ENCODE results near the gene CCNF. TPM values are rescaled to one million over a fixed set of nuclear protein-coding genes. Genes with fewer than 3 reads are reported as not detected.

Gene CCNF
- total RNA-seq, 1 donor: 26.8 TPM

DNA sequence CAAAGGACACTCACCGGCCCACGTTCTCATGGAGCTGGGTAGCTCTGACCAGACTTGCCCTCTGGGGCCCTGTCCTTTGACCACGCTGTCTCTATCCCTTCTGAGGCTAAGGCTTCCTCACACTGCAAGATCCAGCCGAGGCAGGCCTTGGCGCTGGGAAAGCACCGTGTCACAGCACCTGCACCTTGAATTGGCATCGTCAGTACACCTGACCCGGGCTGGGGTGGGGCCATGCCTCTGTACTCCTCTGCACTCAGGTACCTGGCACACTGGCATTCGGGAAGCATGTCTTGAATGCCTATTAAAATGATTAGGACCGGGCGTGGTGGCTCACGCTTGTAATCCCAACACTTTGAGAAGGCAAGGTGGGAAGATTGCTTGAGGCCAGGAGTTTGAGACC, 51.7 kb downstream of the CCNF start:
- H3K4me3 ChIP-seq (ENCODE audit: low read depth, low read length): no peak overlapping the region
- DNase-seq (ENCODE audit: low read depth): no peak
- TF ChIP-seq, protein P1, sequence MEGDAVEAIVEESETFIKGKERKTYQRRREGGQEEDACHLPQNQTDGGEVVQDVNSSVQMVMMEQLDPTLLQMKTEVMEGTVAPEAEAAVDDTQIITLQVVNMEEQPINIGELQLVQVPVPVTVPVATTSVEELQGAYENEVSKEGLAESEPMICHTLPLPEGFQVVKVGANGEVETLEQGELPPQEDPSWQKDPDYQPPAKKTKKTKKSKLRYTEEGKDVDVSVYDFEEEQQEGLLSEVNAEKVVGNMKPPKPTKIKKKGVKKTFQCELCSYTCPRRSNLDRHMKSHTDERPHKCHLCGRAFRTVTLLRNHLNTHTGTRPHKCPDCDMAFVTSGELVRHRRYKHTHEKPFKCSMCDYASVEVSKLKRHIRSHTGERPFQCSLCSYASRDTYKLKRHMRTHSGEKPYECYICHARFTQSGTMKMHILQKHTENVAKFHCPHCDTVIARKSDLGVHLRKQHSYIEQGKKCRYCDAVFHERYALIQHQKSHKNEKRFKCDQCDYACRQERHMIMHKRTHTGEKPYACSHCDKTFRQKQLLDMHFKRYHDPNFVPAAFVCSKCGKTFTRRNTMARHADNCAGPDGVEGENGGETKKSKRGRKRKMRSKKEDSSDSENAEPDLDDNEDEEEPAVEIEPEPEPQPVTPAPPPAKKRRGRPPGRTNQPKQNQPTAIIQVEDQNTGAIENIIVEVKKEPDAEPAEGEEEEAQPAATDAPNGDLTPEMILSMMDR (IDR thresholded peaks at IDR 0.05; ENCODE audit: insufficient read depth, low read depth, low read length): no peak

DNA sequence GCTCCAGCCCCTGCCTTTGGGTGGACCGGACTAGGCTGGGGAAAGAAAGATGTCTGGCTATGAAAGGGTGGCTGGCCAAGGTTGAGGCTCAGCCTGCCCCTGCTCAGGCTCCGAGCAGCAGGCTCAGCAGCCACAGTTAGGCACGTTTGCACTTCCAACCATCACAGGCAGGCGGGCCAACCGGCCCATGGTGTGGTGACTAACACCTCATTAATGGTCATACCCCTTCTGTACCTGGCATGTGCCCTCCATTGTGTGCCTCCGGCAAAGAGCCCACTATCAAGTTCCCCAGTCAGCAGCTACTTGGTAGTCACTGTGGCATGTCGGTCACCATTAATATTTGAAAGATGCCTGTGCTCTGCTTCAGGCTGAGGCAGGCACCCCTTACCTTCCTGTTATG, 52.4 kb downstream of the CCNF start:
- TF ChIP-seq, protein P1 (IDR thresholded peaks at IDR 0.05; ENCODE audit: insufficient read depth, low read depth, low read length): no peak
- DNase-seq (ENCODE audit: low read depth): no peak

DNA sequence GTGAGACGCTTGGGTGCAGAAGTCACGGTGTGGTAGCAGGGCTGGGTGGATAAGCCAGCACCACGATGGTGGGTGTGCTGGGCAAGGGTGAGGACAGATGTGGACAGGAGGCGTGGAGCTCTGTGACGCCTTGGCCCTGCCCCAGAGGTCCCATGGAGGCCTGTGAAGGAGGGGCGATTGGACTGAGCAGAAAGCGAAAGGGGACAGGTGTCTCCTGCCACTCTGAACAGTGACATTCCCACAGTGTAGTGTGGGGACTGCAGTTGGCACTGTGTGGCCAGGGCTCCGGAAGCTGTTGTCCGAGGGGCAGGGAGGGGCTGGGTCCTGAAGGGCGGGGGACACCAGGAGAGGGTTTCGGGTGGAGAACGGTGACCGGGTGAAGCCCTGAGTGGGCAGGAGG, 53.0 kb downstream of the CCNF start:
- TF ChIP-seq, protein P1 (IDR thresholded peaks at IDR 0.05; ENCODE audit: insufficient read depth, low read depth, low read length): no peak
- no peak for DNase-seq (ENCODE audit: low read depth)
- H3K4me3 ChIP-seq (ENCODE audit: low read depth, low read length): peak overlapping the region; percentile 1

More for the DNA sequence above, 52.4 kb downstream of the CCNF start:
- H3K4me3 ChIP-seq (ENCODE audit: low read depth, low read length): no peak overlapping the region

DNA sequence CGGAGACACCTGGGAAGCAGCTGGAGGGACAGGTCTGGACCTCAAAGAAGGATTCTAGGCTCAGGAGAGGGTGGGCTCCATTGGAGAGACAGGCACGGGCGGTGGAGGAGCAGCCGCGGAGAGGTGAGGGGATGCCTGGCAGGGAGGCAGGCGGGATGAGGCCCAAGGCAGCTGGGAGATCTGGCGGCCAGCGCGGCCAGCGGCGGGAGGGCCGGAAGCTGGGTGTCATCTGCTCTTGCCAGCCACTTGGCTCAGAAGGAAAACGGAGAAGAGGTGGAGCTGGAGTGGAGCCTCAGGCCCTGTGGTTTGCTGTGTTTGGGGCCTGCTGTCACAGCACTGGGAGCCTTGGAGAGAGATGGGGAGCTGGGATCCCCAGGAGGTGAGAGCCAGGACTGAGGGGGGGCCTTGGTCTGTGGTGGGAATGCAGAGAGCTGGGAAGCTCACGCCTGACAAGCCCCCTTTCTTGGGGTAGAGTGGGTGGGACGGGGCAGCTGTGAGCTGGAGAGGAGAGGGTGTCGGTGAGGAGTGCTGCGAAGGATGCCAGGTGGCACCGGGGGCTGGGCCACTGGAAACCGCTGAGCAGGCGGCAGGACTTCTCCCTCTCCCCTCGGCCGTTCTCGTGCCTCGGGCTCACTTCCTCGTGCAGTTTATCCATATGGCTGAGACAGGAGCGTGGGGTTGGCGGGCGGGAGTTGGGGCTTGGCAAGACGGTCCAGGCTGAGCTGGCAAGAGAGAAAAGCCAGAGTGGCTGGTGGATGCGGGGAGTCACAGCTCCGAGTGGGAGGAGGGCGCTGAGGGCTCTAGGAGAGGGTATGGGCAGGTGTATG, 53.7 kb downstream of the CCNF start:
- H3K4me3 ChIP-seq (ENCODE audit: low read depth, low read length): peak overlapping the region; percentile 46
- DNase-seq (ENCODE audit: low read depth): peak; percentile 77
- TF ChIP-seq, protein P1 (IDR thresholded peaks at IDR 0.05; ENCODE audit: insufficient read depth, low read depth, low read length): no peak

DNA sequence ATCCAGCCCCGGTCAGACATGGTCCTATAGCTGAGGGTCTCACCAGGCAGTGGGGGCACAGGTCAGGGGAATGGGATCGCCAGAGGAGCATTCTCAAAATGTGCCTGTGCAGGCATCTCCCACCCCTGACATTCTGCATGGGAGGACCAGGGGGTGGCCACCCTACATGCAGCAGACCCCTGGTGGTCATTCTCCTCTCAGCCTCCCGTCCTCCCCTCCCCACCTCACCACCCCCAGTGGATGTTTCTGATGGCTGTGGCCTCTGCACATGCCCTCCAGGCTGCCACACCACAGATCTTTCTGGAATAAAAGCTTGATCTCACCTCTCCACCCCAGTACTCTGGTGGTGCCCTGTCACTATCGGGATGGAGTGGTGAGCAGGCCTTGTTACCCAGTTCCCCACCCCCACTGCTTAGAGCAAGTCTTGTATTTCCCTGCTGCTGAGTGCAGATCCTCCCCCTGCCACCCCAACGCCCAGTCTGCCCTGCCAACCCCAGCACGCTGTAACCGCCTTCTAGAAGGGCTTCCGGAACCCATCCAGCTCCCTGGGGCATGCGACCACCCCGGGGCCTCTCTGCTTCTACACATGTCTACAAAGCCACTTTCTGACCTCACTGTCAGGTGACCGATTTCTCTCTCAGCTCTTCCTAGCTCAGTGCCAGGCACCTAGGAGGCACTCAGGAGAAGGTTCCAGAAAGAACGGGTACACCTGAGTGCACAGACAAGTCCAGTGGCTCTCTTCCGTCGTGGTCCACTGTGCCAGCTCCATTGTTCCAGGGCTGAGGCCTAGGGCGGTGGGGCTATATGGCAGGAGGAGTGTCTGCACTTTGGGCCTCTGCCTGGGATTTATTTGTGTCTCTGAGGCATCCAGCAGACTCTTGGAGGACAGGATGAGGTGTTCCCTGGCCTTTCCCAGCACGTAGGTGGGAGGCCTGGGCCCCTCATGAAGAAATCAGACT, 55.0 kb downstream of the CCNF start:
- DNase-seq (ENCODE audit: low read depth): no peak
- TF ChIP-seq, protein P1 (IDR thresholded peaks at IDR 0.05; ENCODE audit: insufficient read depth, low read depth, low read length): no peak
- H3K4me3 ChIP-seq (ENCODE audit: low read depth, low read length): no peak overlapping the region

DNA sequence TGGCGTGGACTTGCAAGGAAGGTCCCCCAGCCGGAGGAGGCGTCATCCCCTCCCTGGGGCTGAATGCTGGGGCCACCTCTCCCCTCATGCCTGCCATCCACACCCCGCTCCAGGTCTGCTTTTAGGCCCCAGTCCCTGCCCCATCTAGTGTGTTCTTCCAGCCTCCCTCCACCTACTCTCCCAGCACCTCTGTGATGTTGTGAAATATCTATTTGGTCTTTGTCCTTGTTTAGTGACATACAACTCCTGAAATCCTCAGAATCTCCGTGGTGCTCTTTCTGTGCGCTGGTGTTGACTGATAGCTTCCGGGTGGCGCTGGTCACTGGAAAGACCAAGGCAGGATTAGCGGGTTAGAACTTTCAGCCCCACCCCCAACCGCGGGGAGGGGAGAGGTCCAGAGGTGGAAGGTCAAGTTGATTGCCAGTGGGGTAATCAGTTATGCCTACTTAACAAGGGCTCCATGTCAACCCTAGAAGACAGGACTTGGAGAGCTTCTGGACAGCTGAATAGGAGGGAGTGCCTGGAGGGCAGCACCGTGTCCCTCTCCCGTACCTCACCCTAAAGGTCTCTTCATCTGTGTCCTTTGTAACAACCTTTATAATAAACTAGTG, 55.8 kb downstream of the CCNF start:
- DNase-seq (ENCODE audit: low read depth): peak; percentile 27
- TF ChIP-seq, protein P1 (IDR thresholded peaks at IDR 0.05; ENCODE audit: insufficient read depth, low read depth, low read length): no peak
- H3K4me3 ChIP-seq (ENCODE audit: low read depth, low read length): no peak overlapping the region
